ENCODE measurements around the gene BEND5.

BEND5 gene

DNA sequence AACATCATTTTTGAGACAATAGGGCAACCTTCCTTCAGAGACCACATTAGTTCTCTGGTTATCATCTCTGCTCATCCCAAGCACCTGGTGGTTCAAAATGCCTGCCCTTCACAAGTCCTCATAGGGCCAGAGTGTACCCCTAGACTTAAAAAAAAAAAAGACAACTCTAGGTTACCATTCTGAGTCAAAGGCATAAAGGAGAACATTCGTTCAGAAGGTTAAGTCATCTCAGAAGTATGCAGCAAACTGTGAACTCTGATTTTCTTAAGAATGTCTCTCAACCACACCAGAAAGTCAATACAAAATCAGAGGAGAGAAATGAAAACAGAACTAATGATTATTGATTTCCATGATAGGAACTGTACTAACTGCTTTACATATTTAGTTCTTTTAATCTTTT, 9.2 kb upstream of the BEND5 start:
- no peak overlapping the region for H3K27ac ChIP-seq
- no peak for TF ChIP-seq ZFX (IDR thresholded peaks at IDR 0.05)
- TF ChIP-seq, protein P1, sequence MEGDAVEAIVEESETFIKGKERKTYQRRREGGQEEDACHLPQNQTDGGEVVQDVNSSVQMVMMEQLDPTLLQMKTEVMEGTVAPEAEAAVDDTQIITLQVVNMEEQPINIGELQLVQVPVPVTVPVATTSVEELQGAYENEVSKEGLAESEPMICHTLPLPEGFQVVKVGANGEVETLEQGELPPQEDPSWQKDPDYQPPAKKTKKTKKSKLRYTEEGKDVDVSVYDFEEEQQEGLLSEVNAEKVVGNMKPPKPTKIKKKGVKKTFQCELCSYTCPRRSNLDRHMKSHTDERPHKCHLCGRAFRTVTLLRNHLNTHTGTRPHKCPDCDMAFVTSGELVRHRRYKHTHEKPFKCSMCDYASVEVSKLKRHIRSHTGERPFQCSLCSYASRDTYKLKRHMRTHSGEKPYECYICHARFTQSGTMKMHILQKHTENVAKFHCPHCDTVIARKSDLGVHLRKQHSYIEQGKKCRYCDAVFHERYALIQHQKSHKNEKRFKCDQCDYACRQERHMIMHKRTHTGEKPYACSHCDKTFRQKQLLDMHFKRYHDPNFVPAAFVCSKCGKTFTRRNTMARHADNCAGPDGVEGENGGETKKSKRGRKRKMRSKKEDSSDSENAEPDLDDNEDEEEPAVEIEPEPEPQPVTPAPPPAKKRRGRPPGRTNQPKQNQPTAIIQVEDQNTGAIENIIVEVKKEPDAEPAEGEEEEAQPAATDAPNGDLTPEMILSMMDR (conservative IDR thresholded peaks at IDR 0.05) = no peak

DNA sequence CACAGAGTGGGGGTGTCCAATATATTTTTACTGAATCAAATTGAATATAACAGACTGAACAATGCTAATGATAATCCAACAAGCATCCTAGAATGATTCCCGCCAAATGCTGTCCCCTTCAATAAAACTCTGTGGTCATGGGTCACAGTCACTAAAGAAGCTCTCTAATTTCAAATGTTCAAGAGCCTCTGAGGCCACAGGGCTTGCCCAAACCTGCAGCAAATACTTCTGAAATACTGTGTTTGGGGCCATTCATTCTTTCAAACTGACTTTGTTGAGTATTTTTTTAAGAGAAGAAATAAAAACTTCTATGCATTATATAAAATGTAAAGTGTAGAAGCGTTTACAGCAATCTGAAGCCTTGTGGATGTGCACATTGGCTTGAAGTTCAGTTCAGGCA, 7.6 kb upstream of the BEND5 start:
- TF ChIP-seq ZFX (IDR thresholded peaks at IDR 0.05) = no peak
- TF ChIP-seq, protein P1 (conservative IDR thresholded peaks at IDR 0.05) = no peak

DNA sequence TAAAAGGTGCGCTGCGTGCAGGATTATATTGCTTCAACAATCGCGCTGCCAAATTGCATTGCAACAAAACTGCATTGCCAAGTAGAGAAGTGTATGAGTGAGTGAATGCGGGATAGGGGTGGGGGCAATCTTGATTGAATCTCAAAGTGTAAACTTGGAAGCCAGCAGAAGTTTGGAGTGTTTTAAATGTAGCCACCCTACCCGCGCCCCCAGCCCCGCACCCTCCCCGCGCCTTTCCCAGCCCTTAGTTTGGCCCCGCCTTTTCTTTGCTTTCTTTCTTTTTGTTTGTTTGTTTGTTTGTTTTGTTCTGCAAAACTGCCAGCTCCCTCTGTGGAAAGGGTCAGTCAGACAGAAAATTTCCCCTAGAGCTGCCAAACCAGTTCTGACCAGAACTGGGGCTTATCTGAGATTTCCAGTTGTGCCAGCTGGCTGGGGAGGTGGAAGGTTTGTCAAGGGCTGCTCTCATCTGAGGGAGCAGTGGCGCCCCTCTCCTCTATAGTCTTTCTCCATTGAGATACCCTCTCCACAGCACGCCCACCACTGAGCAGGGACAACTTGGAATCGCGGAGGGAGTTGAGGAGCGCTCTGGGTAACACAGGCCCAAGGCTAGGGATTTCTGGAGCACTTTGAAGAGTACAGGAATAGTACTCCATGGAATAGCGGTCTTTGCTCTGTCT, 666 bp upstream of the BEND5 start:
- H3K27ac ChIP-seq = peak overlapping the region; percentile 3; the same call in 1 of the 2 replicates
- TF ChIP-seq ZFX (IDR thresholded peaks at IDR 0.05) = no peak
- TF ChIP-seq, protein P1 (conservative IDR thresholded peaks at IDR 0.05) = no peak

More for the DNA sequence above, 7.6 kb upstream of the BEND5 start:
- no peak overlapping the region for H3K27ac ChIP-seq

DNA sequence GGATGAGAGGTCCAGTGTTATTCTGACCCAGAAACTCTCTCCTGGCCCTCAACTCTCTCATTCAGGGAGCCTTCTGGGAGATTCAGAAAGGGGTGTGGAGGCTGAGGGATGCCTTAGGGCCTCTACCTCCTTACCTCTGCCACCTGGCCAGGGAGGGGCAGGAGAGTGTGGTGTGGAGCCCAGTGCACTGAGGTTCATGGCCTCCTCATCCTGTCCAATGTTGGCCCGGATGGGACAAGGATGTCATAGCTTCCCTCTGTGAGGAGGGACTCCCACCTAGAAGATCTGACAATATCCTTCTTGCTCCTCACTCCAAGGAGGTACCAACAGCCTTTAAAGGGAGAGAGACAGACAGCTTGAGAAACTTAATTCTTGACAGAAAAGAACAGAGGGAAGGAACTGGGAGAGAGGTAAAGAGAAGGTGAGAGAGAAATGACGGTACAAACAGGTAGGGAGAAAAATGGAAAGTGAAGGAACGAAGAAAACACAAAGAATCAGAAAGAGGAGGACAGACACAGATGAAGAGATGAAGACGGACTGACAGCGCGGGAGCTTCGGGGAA, 779 bp downstream of the BEND5 start:
- no peak for TF ChIP-seq ZFX (IDR thresholded peaks at IDR 0.05)
- TF ChIP-seq, protein P1 (conservative IDR thresholded peaks at IDR 0.05) = no peak
- no peak overlapping the region for H3K27ac ChIP-seq

DNA sequence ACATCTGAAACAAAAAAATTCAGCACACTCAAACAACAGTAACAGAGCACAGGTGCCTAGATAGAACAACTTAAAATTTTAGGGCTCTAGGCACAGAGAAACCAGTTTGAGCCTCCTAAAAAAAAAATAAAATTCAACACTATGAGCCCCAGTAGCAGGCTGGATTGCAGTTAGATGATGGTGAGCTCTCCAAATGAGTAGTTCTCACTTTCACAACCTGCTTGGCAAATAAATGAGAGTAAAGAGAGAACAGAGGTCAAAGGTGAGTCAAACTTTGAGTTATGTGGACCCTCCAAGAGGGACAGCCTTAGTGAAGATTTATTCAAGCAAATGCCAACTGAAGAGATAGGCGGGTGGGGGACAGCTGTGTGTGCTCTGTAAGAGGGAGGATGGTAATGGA, 3.6 kb downstream of the BEND5 start:
- no peak overlapping the region for H3K27ac ChIP-seq
- no peak for TF ChIP-seq ZFX (IDR thresholded peaks at IDR 0.05)
- TF ChIP-seq, protein P1 (conservative IDR thresholded peaks at IDR 0.05) = no peak

DNA sequence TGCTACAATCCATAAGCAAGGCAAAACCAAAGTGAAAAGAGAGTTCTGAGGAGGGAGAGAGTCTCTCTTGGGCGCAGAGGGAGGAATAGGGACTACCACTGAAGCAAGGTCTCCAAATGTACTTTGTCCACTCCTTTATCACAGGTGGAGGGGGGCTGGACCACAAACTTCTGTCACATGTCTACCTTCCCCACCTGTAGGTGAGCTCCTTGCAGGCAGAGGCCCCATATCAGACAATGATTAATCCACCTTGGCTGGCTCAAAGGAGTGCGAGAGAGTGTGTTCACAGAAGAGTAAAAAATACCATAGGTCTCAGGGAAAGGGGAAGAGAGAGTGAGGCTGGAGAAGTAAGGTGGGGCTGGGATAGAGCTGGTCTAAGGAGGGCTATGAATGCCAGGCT, 4.5 kb downstream of the BEND5 start:
- TF ChIP-seq ZFX (IDR thresholded peaks at IDR 0.05) = no peak
- TF ChIP-seq, protein P1 (conservative IDR thresholded peaks at IDR 0.05) = no peak

DNA sequence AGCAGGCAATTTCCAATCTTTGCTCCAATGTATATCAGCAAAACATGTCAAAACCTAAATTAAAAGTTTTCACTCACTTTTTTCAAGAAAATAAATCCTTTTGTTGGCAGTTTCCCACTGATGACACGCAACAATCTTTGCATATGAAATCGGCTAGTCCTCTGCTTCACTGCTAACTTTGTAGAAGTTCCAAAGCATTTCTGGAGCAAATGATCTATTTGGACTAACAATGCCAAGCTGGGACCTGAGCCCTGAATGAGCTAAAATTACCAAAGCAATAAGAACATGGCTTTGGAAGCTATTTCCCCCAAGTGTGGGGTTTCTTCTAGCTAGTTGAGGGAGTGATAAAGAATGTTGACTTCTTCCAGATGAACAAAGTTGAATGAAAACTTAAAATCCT, 5.1 kb downstream of the BEND5 start:
- TF ChIP-seq ZFX (IDR thresholded peaks at IDR 0.05) = no peak
- TF ChIP-seq, protein P1 (conservative IDR thresholded peaks at IDR 0.05) = no peak
- H3K27ac ChIP-seq = no peak overlapping the region

More for the DNA sequence above, 4.5 kb downstream of the BEND5 start:
- no peak overlapping the region for H3K27ac ChIP-seq

Data from C4-2B (cell line).